PC-3 (cell line): ENCODE results near the gene LRRTM4. TPM values are rescaled to one million over a fixed set of nuclear protein-coding genes. Genes with fewer than 3 reads are reported as not detected.

Source experiments
- ATAC-seq: fragments of 200-7000 bp; cut with Tn5 transposase; 2 replicates; pipeline ENCODE4 v1.9.1; 2020; ENCODE audit warnings: mild to moderate bottlenecking, moderate library complexity
- BruUV-seq: library from RNA; stranded (reverse); fragments of 400-500 nt; replicated peaks from 2 replicates; lab custom pipeline; 2021; lab: Mats Ljungman, UMichigan
- CTCF ChIA-PET: fragments of 300-600 bp; sonication (Branson Sonifier 250); formaldehyde crosslinking; loops from one replicate; lab custom pipeline; 2022; ENCODE audit warnings: antibody characterized with exemption; lab: Charles Lee
- POLR2A ChIA-PET: fragments of 300-600 bp; sonication (Branson Sonifier 250); formaldehyde crosslinking; loops from one replicate; lab custom pipeline; 2022; ENCODE audit warnings: antibody characterized with exemption; ENCODE audit not compliant: unreplicated experiment; lab: Charles Lee
- DNase-seq: peaks from one replicate; pipeline ENCODE4 v3.0.0-alpha.2; 2015
- H2AFZ ChIP-seq: fragments of 300-600 bp; sonication (generic); 2 replicates; pipeline ENCODE4 v1.6.0; 2016; ENCODE audit warnings: antibody characterized with exemption, low read length
- H3F3A ChIP-seq: fragments of 300-600 bp; sonication (generic); one replicate; pipeline ENCODE4 v1.6.0; 2017; ENCODE audit warnings: antibody characterized with exemption, low read length, control low read depth, mild to moderate bottlenecking; ENCODE audit not compliant: unreplicated experiment
- H3K27ac ChIP-seq: fragments of 300-600 bp; sonication (generic); 2 replicates; pipeline ENCODE4 v1.5.1; 2016; ENCODE audit warnings: mild to moderate bottlenecking, low read length
- H3K27me3 ChIP-seq: fragments of 300-600 bp; sonication (generic); 2 replicates; pipeline ENCODE4 v1.6.1; 2016; ENCODE audit warnings: low read length, mixed read lengths
- H3K36me3 ChIP-seq: fragments of 300-600 bp; sonication (generic); 2 replicates; pipeline ENCODE4 v1.6.1; 2016; ENCODE audit warnings: low read depth, mixed run types, low read length, mixed read lengths
- H3K4me1 ChIP-seq: fragments of 300-600 bp; sonication (generic); 2 replicates; pipeline ENCODE4 v1.5.1; 2016; ENCODE audit warnings: low read length; ENCODE audit not compliant: insufficient read depth
- H3K4me2 ChIP-seq: fragments of 300-600 bp; sonication (generic); 2 replicates; pipeline ENCODE4 v1.6.0; 2016; ENCODE audit warnings: low read length
- H3K4me3 ChIP-seq: fragments of 300-600 bp; sonication (generic); 2 replicates; pipeline ENCODE4 v1.5.1; 2016; ENCODE audit warnings: mild to moderate bottlenecking, low read length, mixed read lengths
- H3K79me2 ChIP-seq: fragments of 300-600 bp; sonication (generic); 2 replicates; pipeline ENCODE4 v1.6.1; 2017; ENCODE audit warnings: low read length, mixed read lengths
- H3K9ac ChIP-seq: fragments of 300-600 bp; sonication (generic); 2 replicates; pipeline ENCODE4 v1.6.0; 2016; ENCODE audit warnings: mild to moderate bottlenecking, low read length
- H3K9me2 ChIP-seq: fragments of 300-600 bp; sonication (generic); replicated peaks from 2 replicates; pipeline ENCODE4 v1.6.1; 2016; ENCODE audit warnings: mixed run types, low read length, mixed read lengths
- H3K9me3 ChIP-seq: fragments of 300-600 bp; sonication (generic); 2 replicates; pipeline ENCODE4 v1.6.1; 2016; ENCODE audit warnings: low read length, mixed read lengths
- H4K20me1 ChIP-seq: fragments of 300-600 bp; sonication (generic); 2 replicates; pipeline ENCODE4 v1.6.1; 2016; ENCODE audit warnings: low read length, mixed read lengths
- EZH2 ChIP-seq: fragments of 300-600 bp; sonication (generic); IDR thresholded peaks from one replicate; pipeline ENCODE4 v1.6.1; 2017; ENCODE audit warnings: antibody characterized with exemption, mild to moderate bottlenecking, low read length; ENCODE audit not compliant: unreplicated experiment
- EZH2phosphoT487 ChIP-seq: fragments of 300-600 bp; sonication (generic); IDR thresholded peaks from 2 replicates; pipeline ENCODE4 v1.6.1; 2018; ENCODE audit warnings: mild to moderate bottlenecking, antibody characterized with exemption, low read length, borderline replicate concordance
- intact Hi-C: fragments of 100-400 bp; cut with micrococcal nuclease; formaldehyde crosslinking; loops from 2 replicates; pipeline ENCODE4 v1.9.0; 2023
- total RNA-seq: library from RNA; depleted of rRNA; stranded (reverse); fragments of >200 nt; gene quantifications from 2 replicates; pipeline ENCODE4 v1.2.3, GENCODE V29; 2014
- TF ChIP-seq, protein P1 (sequence below): fragments of 300-600 bp; sonication (generic); conservative IDR thresholded peaks from 2 replicates; pipeline ENCODE4 v1.5.1; 2017; ENCODE audit warnings: antibody characterized with exemption, low read depth, mild to moderate bottlenecking, low read length

Gene LRRTM4
- total RNA-seq, 1 experiment from 2014 or later: not detected

DNA sequence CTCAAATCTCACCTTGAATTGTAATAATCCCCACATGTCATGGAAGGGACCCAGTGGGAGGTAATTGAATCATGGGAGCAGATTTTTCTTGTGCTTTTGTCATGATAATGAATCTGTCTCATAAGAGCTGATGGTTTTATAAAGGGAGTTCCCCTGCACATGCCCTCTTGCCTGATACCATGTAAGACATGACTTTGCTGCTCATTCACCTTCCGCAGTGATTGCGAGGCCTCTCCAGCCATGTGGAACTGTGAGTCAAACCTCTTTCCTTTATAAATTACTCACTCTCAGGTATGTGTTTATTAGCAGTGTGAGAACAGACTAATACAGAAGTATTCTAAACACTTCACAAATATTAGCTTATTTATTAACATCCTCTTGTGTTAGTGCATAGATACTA lies 516.7 kb downstream of the LRRTM4 start:
- Histone ChIP-seq H3K4me1 (no peaks in the 10 kb centered on the region), H3K9ac (no peak overlapping the region), H3K9me3 (0 out of 2 replicates have a peak, but pooled peaks cover 2% of the 10 kb centered on the region), H3K27ac (no peak overlapping the region), H3K4me2 (no peak overlapping the region), H4K20me1 (no peaks in the 10 kb centered on the region), H3F3A (no peaks in the 10 kb centered on the region), H3K27me3 (no peaks in the 10 kb centered on the region), H3K4me3 (no peak overlapping the region), H3K79me2 (no peaks in the 10 kb centered on the region), H3K36me3 (no peaks in the 10 kb centered on the region), H2AFZ (no peak overlapping the region), H3K9me2 (no peaks in the 10 kb centered on the region)
- BruUV-seq: no TSS peak
- no peak for DNase-seq
- ChIA-PET POLR2A (no interaction called here), CTCF (no interaction called here)
- no peak for TF ChIP-seq EZH2phosphoT487
- no peak for TF ChIP-seq EZH2
- TF ChIP-seq, protein P1, sequence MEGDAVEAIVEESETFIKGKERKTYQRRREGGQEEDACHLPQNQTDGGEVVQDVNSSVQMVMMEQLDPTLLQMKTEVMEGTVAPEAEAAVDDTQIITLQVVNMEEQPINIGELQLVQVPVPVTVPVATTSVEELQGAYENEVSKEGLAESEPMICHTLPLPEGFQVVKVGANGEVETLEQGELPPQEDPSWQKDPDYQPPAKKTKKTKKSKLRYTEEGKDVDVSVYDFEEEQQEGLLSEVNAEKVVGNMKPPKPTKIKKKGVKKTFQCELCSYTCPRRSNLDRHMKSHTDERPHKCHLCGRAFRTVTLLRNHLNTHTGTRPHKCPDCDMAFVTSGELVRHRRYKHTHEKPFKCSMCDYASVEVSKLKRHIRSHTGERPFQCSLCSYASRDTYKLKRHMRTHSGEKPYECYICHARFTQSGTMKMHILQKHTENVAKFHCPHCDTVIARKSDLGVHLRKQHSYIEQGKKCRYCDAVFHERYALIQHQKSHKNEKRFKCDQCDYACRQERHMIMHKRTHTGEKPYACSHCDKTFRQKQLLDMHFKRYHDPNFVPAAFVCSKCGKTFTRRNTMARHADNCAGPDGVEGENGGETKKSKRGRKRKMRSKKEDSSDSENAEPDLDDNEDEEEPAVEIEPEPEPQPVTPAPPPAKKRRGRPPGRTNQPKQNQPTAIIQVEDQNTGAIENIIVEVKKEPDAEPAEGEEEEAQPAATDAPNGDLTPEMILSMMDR: no peak
- ATAC-seq: no peak
- intact Hi-C loops: no loop called here

DNA sequence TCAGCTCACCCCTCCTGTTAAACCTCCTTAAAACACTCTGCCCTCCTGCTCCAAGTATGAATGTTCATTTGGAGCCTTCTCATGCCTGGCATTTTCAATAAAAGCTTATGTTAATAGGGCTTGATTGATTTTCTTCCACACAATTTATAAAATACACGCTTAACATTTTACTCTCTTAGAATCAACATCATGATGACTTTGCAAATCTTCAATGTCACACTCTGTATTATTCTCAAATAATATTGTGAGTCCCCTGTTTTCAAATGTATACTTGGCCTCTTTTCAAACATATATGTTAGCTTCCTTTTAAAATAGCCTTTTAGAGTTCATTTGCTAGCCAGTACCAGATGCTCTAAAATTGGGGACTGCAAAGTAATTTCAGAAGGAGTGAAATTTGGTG lies 520.3 kb downstream of the LRRTM4 start:
- intact Hi-C loops: no loop called here
- TF ChIP-seq EZH2: no peak
- TF ChIP-seq, protein P1: no peak
- no peak for TF ChIP-seq EZH2phosphoT487

DNA sequence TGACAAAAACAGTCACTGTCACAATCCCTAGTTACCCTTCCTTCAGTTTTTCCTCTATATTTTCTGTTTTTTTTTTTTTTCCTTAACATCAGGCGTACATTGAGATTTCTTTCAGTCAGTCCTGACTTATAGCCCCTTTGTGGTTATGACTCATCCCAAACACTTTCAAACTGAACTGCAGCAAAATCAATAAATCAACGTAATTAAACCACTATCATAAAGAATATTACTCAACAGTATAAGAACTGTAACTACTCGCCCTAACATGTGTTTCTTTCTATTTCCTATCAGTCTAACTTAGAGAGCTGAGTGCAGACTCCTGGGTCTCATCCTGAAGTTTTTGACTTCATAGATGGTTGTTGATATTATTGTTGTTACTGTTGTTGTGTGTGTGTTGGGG lies 523.5 kb downstream of the LRRTM4 start:
- Histone ChIP-seq H3K27ac (no peak overlapping the region), H3K4me3 (no peak overlapping the region), H3K4me1 (no peaks in the 10 kb centered on the region), H3K27me3 (no peaks in the 10 kb centered on the region), H3K79me2 (no peaks in the 10 kb centered on the region), H3K36me3 (no peaks in the 10 kb centered on the region), H3K4me2 (no peak overlapping the region), H2AFZ (no peak overlapping the region), H4K20me1 (no peaks in the 10 kb centered on the region), H3F3A (no peaks in the 10 kb centered on the region), H3K9ac (no peak overlapping the region), H3K9me3 (no peaks in the 10 kb centered on the region), H3K9me2 (no peaks in the 10 kb centered on the region)
- DNase-seq (peak; percentile 43), ATAC-seq (no peak)
- TF ChIP-seq, protein P1: no peak
- no peak for TF ChIP-seq EZH2phosphoT487
- no peak for TF ChIP-seq EZH2
- ChIA-PET POLR2A (no interaction called here), CTCF (no interaction called here)
- BruUV-seq: no TSS peak
- intact Hi-C loops: no loop called here

More for the DNA sequence above, 520.3 kb downstream of the LRRTM4 start:
- ChIA-PET CTCF (no interaction called here), POLR2A (no interaction called here)
- H3K27me3 ChIP-seq: no peaks in the 10 kb centered on the region
- H3K9ac ChIP-seq: no peak overlapping the region
- H3K4me1 ChIP-seq: no peaks in the 10 kb centered on the region
- H3K79me2 ChIP-seq: no peaks in the 10 kb centered on the region
- H3F3A ChIP-seq: no peaks in the 10 kb centered on the region
- no peaks in the 10 kb centered on the region for H3K9me2 ChIP-seq
- no peak for DNase-seq
- no peaks in the 10 kb centered on the region for H3K36me3 ChIP-seq
- H3K4me3 ChIP-seq: no peak overlapping the region
- no peak for ATAC-seq
- BruUV-seq: no TSS peak
- no peak overlapping the region for H3K4me2 ChIP-seq
- H4K20me1 ChIP-seq: no peaks in the 10 kb centered on the region
- no peaks in the 10 kb centered on the region for H3K9me3 ChIP-seq
- no peak overlapping the region for H3K27ac ChIP-seq
- H2AFZ ChIP-seq: no peak overlapping the region
